ENCODE measurements around the gene OBSCN. TPM values are rescaled to one million over a fixed set of nuclear protein-coding genes. Genes with fewer than 3 reads are reported as not detected.

OBSCN gene
- total and polyA plus RNA-seq, 11 donors: 155 to 524 (median 354) TPM

- peak in 4 of 5 donors; percentile 14 to 63 (median 31) for DNase-seq
- Histone ChIP-seq H3K36me3 (peaks cover 0 to 6% (median 0%) of the 10 kb centered on the region in 9 donors), H3K4me1 (peaks cover 0 to 44% (median 5%) of the 10 kb centered on the region in 12 donors), H3K27me3 (no peaks in the 10 kb centered on the region), H3K27ac (peak overlapping the region in 5 of 12 donors; percentile 29 to 95 (median 81)), H3K4me3 (no peak overlapping the region), H3K9me3 (no peaks in the 10 kb centered on the region)
- 72 to 82% (median 78%) methylated on average over 11 to 18 of the region's 18 CpGs for WGBS, 4 donors
- intact Hi-C loops (cut with DNase I): no loop called here
- no peak for ATAC-seq
- TF ChIP-seq POLR2A (IDR thresholded peaks at IDR 0.05) (no peak), CTCF (IDR thresholded peaks at IDR 0.05) (no peak)
Measured at GRCh38 chr1:228362141-228362883, 154.5 kb downstream of the OBSCN start.

- H3K4me1 ChIP-seq: peaks cover 0 to 50% (median 9%) of the 10 kb centered on the region in 12 donors
- intact Hi-C loops (cut with DNase I): no loop called here
- no peaks in the 10 kb centered on the region for H3K27me3 ChIP-seq
- H3K27ac ChIP-seq: peak overlapping the region in 2 of 12 donors; percentile 5 to 95
- H3K36me3 ChIP-seq: peaks cover 0 to 6% (median 0%) of the 10 kb centered on the region in 9 donors
- H3K4me3 ChIP-seq: no peak overlapping the region
- ATAC-seq (no peak), DNase-seq (peak in 2 of 5 donors; percentile 8 to 12)
- H3K9me3 ChIP-seq: no peaks in the 10 kb centered on the region
- no peak for TF ChIP-seq CTCF (IDR thresholded peaks at IDR 0.05)
- TF ChIP-seq POLR2A (IDR thresholded peaks at IDR 0.05): no peak
- 75 to 87% (median 78%) methylated on average over 4 of the region's 4 CpGs for WGBS, 4 donors
Measured at GRCh38 chr1:228362884-228363450, 155.1 kb downstream of the OBSCN start.

GRCh38 chr1:228363686-228364067, 155.8 kb downstream of the OBSCN start:
- TF ChIP-seq CTCF (IDR thresholded peaks at IDR 0.05) (no peak), POLR2A (IDR thresholded peaks at IDR 0.05) (no peak)
- no peak overlapping the region for H3K4me3 ChIP-seq
- DNase-seq: peak; percentile 38 to 67 (median 52)
- WGBS, 4 donors: 39 to 59% (median 50%) methylated on average over 7 to 9 of the region's 9 CpGs
- intact Hi-C loops (cut with DNase I): no loop called here
- H3K4me1 ChIP-seq: peaks cover 0 to 52% (median 14%) of the 10 kb centered on the region in 12 donors
- ATAC-seq: no peak
- no peaks in the 10 kb centered on the region for H3K9me3 ChIP-seq
- H3K27ac ChIP-seq: peak overlapping the region in 3 of 12 donors; percentile 30 to 96 (median 95)
- no peaks in the 10 kb centered on the region for H3K27me3 ChIP-seq
- H3K36me3 ChIP-seq: peaks cover 0 to 6% (median 0%) of the 10 kb centered on the region in 9 donors

GRCh38 chr1:228364068-228364705, 156.3 kb downstream of the OBSCN start:
- H3K27me3 ChIP-seq: no peaks in the 10 kb centered on the region
- H3K4me1 ChIP-seq: peaks cover 0 to 56% (median 18%) of the 10 kb centered on the region in 12 donors
- TF ChIP-seq CTCF (IDR thresholded peaks at IDR 0.05) (no peak), POLR2A (IDR thresholded peaks at IDR 0.05) (no peak)
- peak overlapping the region in 4 of 12 donors; percentile 30 to 96 (median 94) for H3K27ac ChIP-seq
- no peak for ATAC-seq
- 71 to 87% (median 78%) methylated on average over 12 of the region's 12 CpGs for WGBS, 4 donors
- DNase-seq: peak in 4 of 5 donors; percentile 4 to 56 (median 24)
- H3K9me3 ChIP-seq: no peaks in the 10 kb centered on the region
- intact Hi-C loops (cut with DNase I): no loop called here
- H3K36me3 ChIP-seq: peaks cover 0 to 6% (median 0%) of the 10 kb centered on the region in 9 donors
- H3K4me3 ChIP-seq: no peak overlapping the region

Measured in heart left ventricle (tissue), 16 donors.